Kidney (tissue), 14 donors: Measurements from ENCODE around the gene AHR. TPM values are rescaled to one million over a fixed set of nuclear protein-coding genes. Genes with fewer than 3 reads are reported as not detected.

ENCODE experiments used
- DNase-seq, 5 donors: peaks; one replicate each; pipeline ENCODE4 v3.0.0-alpha.2; 2013 to 2020
- FAIRE-seq: peaks from 2 replicates; lab custom pipeline; 2012; peaks lifted over from hg19 to GRCh38; lab: Jason Lieb, UNC
- H3K27ac ChIP-seq, 2 donors: one replicate each; pipeline ENCODE4 v1.7.0; 2013; ENCODE audit warnings: low read depth in 2 of 2, low read length in 2 of 2, inconsistent platforms in 1 of 2
- H3K27me3 ChIP-seq: one replicate; pipeline ENCODE4 v1.7.1; 2013; ENCODE audit warnings: low read length, inconsistent platforms; ENCODE audit not compliant: control insufficient read depth, insufficient read depth
- H3K36me3 ChIP-seq, 3 donors: one replicate each; pipeline versions ENCODE4 v1.7.0 to v1.7.1; 2013; ENCODE audit warnings: low read length in 3 of 3, control low read depth in 1 of 3, inconsistent platforms in 1 of 3; ENCODE audit not compliant: insufficient read depth in 3 of 3, control insufficient read depth in 2 of 3
- H3K4me1 ChIP-seq, 3 donors: one replicate each; pipeline versions ENCODE4 v1.7.0 to v1.7.1; 2013; ENCODE audit warnings: low read length in 3 of 3, inconsistent platforms in 1 of 3, low read depth in 1 of 3; ENCODE audit not compliant: control insufficient read depth in 2 of 3, insufficient read depth in 2 of 3
- H3K4me3 ChIP-seq, 3 donors: one replicate each; pipeline versions ENCODE4 v1.7.0 to v1.8.1; 2013; ENCODE audit warnings: low read length in 3 of 3, control low read depth in 1 of 3, inconsistent platforms in 1 of 3
- H3K9ac ChIP-seq, 3 donors: one replicate each; pipeline versions ENCODE4 v1.7.0 to v1.7.1; 2013; ENCODE audit warnings: low read length in 3 of 3, control low read depth in 1 of 3, inconsistent platforms in 1 of 3
- H3K9me3 ChIP-seq, 3 donors: one replicate each; pipeline versions ENCODE4 v1.7.0 to v1.7.1; 2013; ENCODE audit warnings: low read length in 3 of 3, control low read depth in 1 of 3, inconsistent platforms in 1 of 3; ENCODE audit not compliant: control insufficient read depth in 2 of 3, insufficient read depth in 1 of 3
- intact Hi-C: fragments of 100-400 bp; cut with DNase I; formaldehyde crosslinking; loops from one replicate; pipeline ENCODE4 v1.11.1; 2022
- polyA plus RNA-seq: library from polyadenylated mRNA; stranded (reverse); fragments of 350-450 nt; fragmentation: Illumina TruSeq; extraction: RNeasy Lipid Tissue Mini Kit (QIAGEN cat#74804); gene quantifications from one replicate; pipeline ENCODE4 v1.2.3, GENCODE V29; 2014; ENCODE audit warnings: low read depth, low replicate concordance; ENCODE audit not compliant: insufficient read depth
- total RNA-seq: library from RNA; stranded (reverse); fragmentation: NEBNext Ultra II Directional; extraction: Animal tissue kit (Norgen Biotek cat#: 25700); gene quantifications from one replicate; pipeline ENCODE4 v1.2.1, GENCODE V29; 2021
- TF ChIP-seq, protein P1 (sequence below): IDR thresholded peaks from 3 replicates; pipeline ENCODE4 v1.5.1; 2012; ENCODE audit warnings: mild to moderate bottlenecking, moderate library complexity, borderline replicate concordance; ENCODE audit not compliant: insufficient read depth; ENCODE audit errors: extremely low read depth
- donor health status: control.
- donor health status: control.
- donor health status: control.
- donor health status: control.
- donor health status: control.
- donor health status: DM: yes; HTN: yes; CAD: no.
- donor health status: Normal renal cell carcinoma (clear cell type).

AHR gene
- total and polyA plus RNA-seq, 2 donors from 2014 or later, result 3.0 to 101 TPM

DNA sequence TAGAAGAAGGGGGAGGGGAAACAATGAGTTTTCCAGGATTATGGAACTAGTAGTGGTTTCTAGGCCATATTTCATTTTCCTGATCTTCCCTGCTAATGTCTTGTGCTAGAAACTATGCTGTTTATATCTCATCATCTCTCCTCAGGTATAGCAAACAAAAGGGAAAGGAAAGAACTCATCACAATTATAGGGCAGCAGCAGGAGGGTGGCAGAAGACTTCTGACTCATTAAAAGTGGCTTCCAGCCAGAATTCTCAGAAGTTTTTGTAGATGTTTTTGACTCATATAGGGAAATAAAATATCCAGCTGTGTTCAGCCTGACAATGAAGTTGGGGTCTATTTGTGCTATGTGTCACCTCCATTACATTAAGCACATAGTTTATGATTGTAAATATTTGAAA lies 6.5 kb downstream of the AHR start:
- TF ChIP-seq, protein P1, sequence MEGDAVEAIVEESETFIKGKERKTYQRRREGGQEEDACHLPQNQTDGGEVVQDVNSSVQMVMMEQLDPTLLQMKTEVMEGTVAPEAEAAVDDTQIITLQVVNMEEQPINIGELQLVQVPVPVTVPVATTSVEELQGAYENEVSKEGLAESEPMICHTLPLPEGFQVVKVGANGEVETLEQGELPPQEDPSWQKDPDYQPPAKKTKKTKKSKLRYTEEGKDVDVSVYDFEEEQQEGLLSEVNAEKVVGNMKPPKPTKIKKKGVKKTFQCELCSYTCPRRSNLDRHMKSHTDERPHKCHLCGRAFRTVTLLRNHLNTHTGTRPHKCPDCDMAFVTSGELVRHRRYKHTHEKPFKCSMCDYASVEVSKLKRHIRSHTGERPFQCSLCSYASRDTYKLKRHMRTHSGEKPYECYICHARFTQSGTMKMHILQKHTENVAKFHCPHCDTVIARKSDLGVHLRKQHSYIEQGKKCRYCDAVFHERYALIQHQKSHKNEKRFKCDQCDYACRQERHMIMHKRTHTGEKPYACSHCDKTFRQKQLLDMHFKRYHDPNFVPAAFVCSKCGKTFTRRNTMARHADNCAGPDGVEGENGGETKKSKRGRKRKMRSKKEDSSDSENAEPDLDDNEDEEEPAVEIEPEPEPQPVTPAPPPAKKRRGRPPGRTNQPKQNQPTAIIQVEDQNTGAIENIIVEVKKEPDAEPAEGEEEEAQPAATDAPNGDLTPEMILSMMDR, result no peak
- FAIRE-seq (no peak), DNase-seq (peak in 1 of 5 donors; percentile 26)
- no peak overlapping the region for H3K4me3 ChIP-seq
- no peak overlapping the region for H3K27ac ChIP-seq
- H3K9me3 ChIP-seq, result no peaks in the 10 kb centered on the region
- no peaks in the 10 kb centered on the region for H3K36me3 ChIP-seq
- no peak overlapping the region for H3K9ac ChIP-seq
- intact Hi-C loops, result loop anchor here (10.0 kb wide), 1 partner anchor 340 kb away; no protein-coding TSS in a partner anchor
- H3K27me3 ChIP-seq, result no peaks in the 10 kb centered on the region
- H3K4me1 ChIP-seq, result peaks cover 0 to 22% (median 8%) of the 10 kb centered on the region in 3 donors

- H3K9ac ChIP-seq, result no peak overlapping the region
- FAIRE-seq, result no peak
- no peak for DNase-seq
- H3K9me3 ChIP-seq, result no peaks in the 10 kb centered on the region
- intact Hi-C loops, result loop anchor here (10.0 kb wide), 1 partner anchor 339 kb away; no protein-coding TSS in a partner anchor
- peaks cover 0 to 22% (median 8%) of the 10 kb centered on the region in 3 donors for H3K4me1 ChIP-seq
- H3K4me3 ChIP-seq, result no peak overlapping the region
- TF ChIP-seq, protein P1, result no peak
- H3K27ac ChIP-seq, result no peak overlapping the region
- H3K36me3 ChIP-seq, result no peaks in the 10 kb centered on the region
- H3K27me3 ChIP-seq, result no peaks in the 10 kb centered on the region
Measured at GRCh38 chr7:17305387-17306171, 7.1 kb downstream of the AHR start.

GRCh38 chr7:17307000-17307399 lies 8.5 kb downstream of the AHR start:
- DNase-seq, result no peak
- FAIRE-seq, result no peak
- TF ChIP-seq, protein P1, result no peak
- H3K4me3 ChIP-seq, result no peak overlapping the region
- H3K4me1 ChIP-seq, result peaks cover 0 to 22% (median 8%) of the 10 kb centered on the region in 3 donors
- peak overlapping the region in 1 of 2 donors; percentile 32 for H3K27ac ChIP-seq
- no peaks in the 10 kb centered on the region for H3K9me3 ChIP-seq
- H3K36me3 ChIP-seq, result no peaks in the 10 kb centered on the region
- H3K27me3 ChIP-seq, result no peaks in the 10 kb centered on the region
- intact Hi-C loops, result loop anchor here (10.0 kb wide), 1 partner anchor 338 kb away; no protein-coding TSS in a partner anchor
- no peak overlapping the region for H3K9ac ChIP-seq
